ENCODE data around the gene KDM6A. TPM values are rescaled to one million over a fixed set of nuclear protein-coding genes. Genes with fewer than 3 reads are reported as not detected.

The KDM6A gene
- total and polyA plus RNA-seq, 2 donors (not counting 3 experiments of a cell fraction or from before 2014, with no cell fraction given), result 9.0 to 20.6 TPM

DNA sequence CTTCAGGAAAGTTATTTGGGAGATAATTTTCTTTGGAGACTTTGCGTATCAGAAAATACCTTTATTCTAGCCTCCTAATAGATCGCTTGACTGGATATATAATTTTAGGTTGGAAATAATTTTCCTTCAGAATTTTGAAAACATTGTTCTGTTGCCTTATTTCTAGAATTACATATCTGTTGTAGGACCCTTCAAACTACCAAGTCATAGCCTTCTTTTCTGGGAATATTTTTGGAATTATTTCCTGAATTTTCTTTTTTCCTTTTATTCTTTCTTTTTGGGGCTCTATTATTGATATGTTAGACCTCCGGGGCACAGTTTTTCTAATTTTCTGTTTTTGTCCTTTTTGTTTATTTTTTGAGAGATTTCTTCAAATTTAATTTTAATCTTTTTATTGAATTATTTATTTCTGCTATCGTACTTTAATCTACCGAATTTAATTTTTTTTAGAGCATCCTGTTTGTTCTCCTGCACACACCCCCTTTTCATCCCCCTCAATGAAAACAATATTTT is 100.5 kb downstream of the KDM6A start:
- no peak overlapping the region for H3K4me3 ChIP-seq (replicated peaks in 1 of 3; ENCODE audit: insufficient read depth in 1 of 3, low read depth in 1 of 3, low read length in 3 of 3)
- no peak overlapping the region for H3K27ac ChIP-seq (ENCODE audit: insufficient read depth, low read depth, low read length)
- CTCF ChIA-PET, result no interaction called here
- H3K9ac ChIP-seq (replicated peaks; ENCODE audit: extremely low read depth, insufficient read depth, low read length), result no peak overlapping the region
- peaks cover 23% of the 10 kb centered on the region for H3K79me2 ChIP-seq (ENCODE audit: control insufficient read depth, insufficient read depth, low read length)
- dilution Hi-C loops (cut with MboI; ENCODE audit: extremely low pct_ligation_motif_present, low sequenced_read_pairs), result no loop called here
- no TSS peak for BruUV-seq (replicated peaks)
- intact Hi-C loops (cut with micrococcal nuclease), result no loop called here
- no peaks in the 10 kb centered on the region for H3K27me3 ChIP-seq (ENCODE audit: control insufficient read depth in 2 of 2, insufficient read depth in 2 of 2, low read length in 2 of 2)
- H3K9me1 ChIP-seq (replicated peaks; ENCODE audit: control insufficient read depth, extremely low read depth, insufficient read depth, low read length), result no peaks in the 10 kb centered on the region
- no peak for FAIRE-seq
- no peak for DNase-seq (ENCODE audit: low read depth, low spot score)
- H2AFZ ChIP-seq (ENCODE audit: low read depth, low read length), result no peak overlapping the region
- no peaks in the 10 kb centered on the region for H3K9me3 ChIP-seq (replicated peaks; ENCODE audit: control insufficient read depth, insufficient read depth, low read length)
- no peak for TF ChIP-seq GATA2 (IDR thresholded peaks at IDR 0.05; ENCODE audit: insufficient read depth, insufficient read length, low read depth, low read length)
- H3K4me2 ChIP-seq (ENCODE audit: insufficient read depth, low read length), result no peak overlapping the region
- no peaks in the 10 kb centered on the region for H3K36me3 ChIP-seq (ENCODE audit: control insufficient read depth in 2 of 2, extremely low read depth in 1 of 2, insufficient read depth in 2 of 2, low read length in 2 of 2)
- no peaks in the 10 kb centered on the region for H4K20me1 ChIP-seq (replicated peaks; ENCODE audit: control insufficient read depth, extremely low read depth, insufficient read depth, low read length)
- POLR2A ChIA-PET, result no interaction called here
- peaks cover 6% of the 10 kb centered on the region for H3K4me1 ChIP-seq (ENCODE audit: control insufficient read depth, extremely low read depth, insufficient read depth, low read length)

DNA sequence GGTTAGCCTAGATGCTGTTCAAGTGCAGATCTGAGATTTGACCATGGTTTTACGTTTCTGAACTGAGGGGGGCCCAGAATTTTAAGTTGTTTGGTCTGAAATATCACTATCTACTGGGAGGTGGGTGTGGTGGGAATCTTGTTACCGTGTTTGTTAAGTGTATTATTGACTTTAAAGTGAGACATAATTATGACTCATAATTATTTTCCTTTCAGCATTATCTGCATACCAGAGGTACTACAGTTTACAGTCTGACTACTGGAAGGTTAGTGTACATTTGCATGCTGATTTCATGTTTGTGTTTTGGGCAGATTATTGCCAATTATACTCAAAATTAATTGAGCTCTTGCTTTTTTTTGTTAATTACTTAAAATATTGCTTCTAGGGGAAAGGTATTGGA is 101.5 kb downstream of the KDM6A start:
- H3K9me1 ChIP-seq (replicated peaks; ENCODE audit: control insufficient read depth, extremely low read depth, insufficient read depth, low read length), result no peaks in the 10 kb centered on the region
- peak overlapping the region in 1 of 3 experiments; percentile 36 for H3K4me3 ChIP-seq (replicated peaks in 1 of 3; ENCODE audit: insufficient read depth in 1 of 3, low read depth in 1 of 3, low read length in 3 of 3)
- H2AFZ ChIP-seq (ENCODE audit: low read depth, low read length), result no peak overlapping the region
- FAIRE-seq, result no peak
- dilution Hi-C loops (cut with MboI; ENCODE audit: extremely low pct_ligation_motif_present, low sequenced_read_pairs), result no loop called here
- no peaks in the 10 kb centered on the region for H3K36me3 ChIP-seq (ENCODE audit: control insufficient read depth in 2 of 2, extremely low read depth in 1 of 2, insufficient read depth in 2 of 2, low read length in 2 of 2)
- CTCF ChIA-PET, result no interaction called here
- no TSS peak for BruUV-seq (replicated peaks)
- DNase-seq (ENCODE audit: low read depth, low spot score), result peak; percentile 50
- H3K9ac ChIP-seq (replicated peaks; ENCODE audit: extremely low read depth, insufficient read depth, low read length), result no peak overlapping the region
- POLR2A ChIA-PET, result no interaction called here
- peak overlapping the region; percentile 50 for H3K4me2 ChIP-seq (ENCODE audit: insufficient read depth, low read length)
- H3K79me2 ChIP-seq (ENCODE audit: control insufficient read depth, insufficient read depth, low read length), result peaks cover 29% of the 10 kb centered on the region
- no peaks in the 10 kb centered on the region for H4K20me1 ChIP-seq (replicated peaks; ENCODE audit: control insufficient read depth, extremely low read depth, insufficient read depth, low read length)
- no peak for TF ChIP-seq EZH2 (IDR thresholded peaks at IDR 0.05; ENCODE audit: borderline replicate concordance, low read depth, low read length, severe bottlenecking)
- TF ChIP-seq MYC (IDR thresholded peaks at IDR 0.05; ENCODE audit: low read depth, low read length), result no peak
- peak; percentile 49 for TF ChIP-seq JUN (IDR thresholded peaks at IDR 0.05; ENCODE audit: borderline replicate concordance, insufficient read depth, insufficient read length, low read depth)
- TF ChIP-seq GATA2 (IDR thresholded peaks at IDR 0.05; ENCODE audit: insufficient read depth, insufficient read length, low read depth, low read length), result peak; percentile 15
- peak; percentile 70 for TF ChIP-seq FOS (IDR thresholded peaks at IDR 0.05; ENCODE audit: borderline replicate concordance, insufficient read depth, low read length)
- TF ChIP-seq, protein P1, sequence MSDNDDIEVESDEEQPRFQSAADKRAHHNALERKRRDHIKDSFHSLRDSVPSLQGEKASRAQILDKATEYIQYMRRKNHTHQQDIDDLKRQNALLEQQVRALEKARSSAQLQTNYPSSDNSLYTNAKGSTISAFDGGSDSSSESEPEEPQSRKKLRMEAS (IDR thresholded peaks at IDR 0.05; ENCODE audit: insufficient read depth, insufficient read length), result no peak
- no peaks in the 10 kb centered on the region for H3K27me3 ChIP-seq (ENCODE audit: control insufficient read depth in 2 of 2, insufficient read depth in 2 of 2, low read length in 2 of 2)
- H3K9me3 ChIP-seq (replicated peaks; ENCODE audit: control insufficient read depth, insufficient read depth, low read length), result no peaks in the 10 kb centered on the region
- intact Hi-C loops (cut with micrococcal nuclease), result no loop called here
- H3K27ac ChIP-seq (ENCODE audit: insufficient read depth, low read depth, low read length), result peak overlapping the region; percentile 7
- peaks cover 6% of the 10 kb centered on the region for H3K4me1 ChIP-seq (ENCODE audit: control insufficient read depth, extremely low read depth, insufficient read depth, low read length)
